Spinal cord (tissue), 10 donors: ENCODE data around the gene SPEN. TPM values are rescaled to one million over a fixed set of nuclear protein-coding genes. Genes with fewer than 3 reads are reported as not detected.

Experiments
- DNase-seq, 6 donors: peaks; one replicate each; pipeline versions ENCODE4 v3.0.0 to v3.0.0-alpha.2; 2013 to 2015; ENCODE audit warnings: low spot score in 6 of 6, low read depth in 4 of 6
- H3K27ac ChIP-seq: one replicate; pipeline ENCODE4 v1.5.1; 2013; ENCODE audit warnings: low read depth, low read length, control low read depth
- H3K27me3 ChIP-seq: one replicate; pipeline ENCODE4 v1.6.1; 2013; ENCODE audit warnings: low read length; ENCODE audit not compliant: control insufficient read depth, insufficient read depth
- H3K36me3 ChIP-seq: one replicate; pipeline ENCODE4 v1.6.1; 2013; ENCODE audit warnings: low read length; ENCODE audit not compliant: control insufficient read depth, insufficient read depth
- H3K4me1 ChIP-seq: one replicate; pipeline ENCODE4 v1.6.1; 2013; ENCODE audit warnings: low read length; ENCODE audit not compliant: control insufficient read depth, insufficient read depth
- H3K4me3 ChIP-seq: one replicate; pipeline ENCODE4 v1.5.1; 2013; ENCODE audit warnings: low read depth, low read length, control low read depth
- H3K9me3 ChIP-seq: one replicate; pipeline ENCODE4 v1.6.1; 2013; ENCODE audit warnings: low read length; ENCODE audit not compliant: control insufficient read depth, insufficient read depth
- WGBS: methylation state at CpG from one replicate; pipeline ENCODE4 v1.1.5; 2013; ENCODE audit warnings: missing lambda C conversion rate; ENCODE audit not compliant: insufficient coverage; 5-methylcytosine and 5-hydroxymethylcytosine counted together
- polyA plus RNA-seq, 2 donors: library from polyadenylated mRNA; unstranded; fragments of 120-200 nt; gene quantifications; one replicate each; pipeline ENCODE4 v1.2.1, GENCODE V29; 2013; ENCODE audit not compliant: insufficient read length in 2 of 2
- small RNA-seq: library from RNA; depleted of rRNA; stranded (forward); fragments of <200 nt; gene quantifications from one replicate; pipeline ENCODE3, GENCODE V24; 2014; ENCODE audit warnings: low replicate concordance
- total RNA-seq, 2 donors: library from RNA; depleted of rRNA in 1 of 2; stranded (reverse); fragments of 120-200 nt in 1 of 2; fragments of >200 nt in 1 of 2; gene quantifications; one replicate each; pipeline versions ENCODE4 v1.2.3 to v1.2.4, GENCODE V29; 2013 to 2014
- donor health status: healthy.

The SPEN gene
- total and polyA plus RNA-seq, 4 donors = 37.9 to 79.9 (median 66.8) TPM

DNA sequence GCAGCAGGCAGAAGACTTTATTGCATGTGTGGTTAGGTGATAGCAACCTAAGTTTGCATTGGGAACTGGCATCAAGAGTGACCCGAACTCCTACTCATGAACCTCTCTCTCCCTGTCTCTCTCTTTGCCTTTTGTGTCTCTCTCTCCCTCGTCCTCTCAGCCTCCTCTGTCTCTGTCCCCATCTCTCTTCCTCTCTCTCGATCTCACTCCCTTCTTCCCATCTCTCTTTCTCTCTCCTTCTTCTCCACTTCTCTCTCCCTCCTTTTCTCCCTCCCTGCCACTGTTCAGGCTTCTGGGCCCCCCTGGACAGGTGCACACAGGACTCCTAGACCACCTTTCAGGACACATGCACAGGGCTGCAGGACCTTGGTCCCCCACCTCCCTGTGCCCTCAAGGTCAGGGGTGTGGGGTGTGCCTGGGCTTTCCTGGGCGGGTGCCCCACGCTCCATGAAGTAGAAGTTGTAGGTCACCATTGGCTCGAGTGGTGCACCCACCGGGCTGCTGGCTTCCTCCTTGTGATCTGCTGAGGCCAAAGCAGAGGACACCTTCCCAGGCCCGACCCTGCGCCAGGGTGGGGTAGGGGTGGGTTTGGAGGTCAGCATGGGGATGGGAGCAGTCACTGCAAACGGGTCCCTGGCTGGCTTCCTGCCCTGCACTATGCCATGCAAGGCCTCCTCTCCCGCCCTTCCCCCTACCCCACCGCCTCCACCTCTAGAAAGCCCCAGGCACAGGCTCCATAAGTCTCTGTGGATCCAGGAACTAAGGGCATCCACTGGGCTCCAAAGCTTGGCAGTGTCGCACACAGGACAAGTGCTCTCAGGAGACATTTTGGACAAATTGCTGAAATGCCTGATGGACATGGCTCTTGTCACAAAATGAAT lies 141.6 kb downstream of the SPEN start:
- no peak for DNase-seq
- H3K27me3 ChIP-seq = no peaks in the 10 kb centered on the region
- no peaks in the 10 kb centered on the region for H3K36me3 ChIP-seq
- no peak overlapping the region for H3K27ac ChIP-seq
- H3K9me3 ChIP-seq = no peaks in the 10 kb centered on the region
- H3K4me1 ChIP-seq = no peaks in the 10 kb centered on the region
- WGBS = 89% methylated on average over 13 of the region's 13 CpGs
- no peak overlapping the region for H3K4me3 ChIP-seq

DNA sequence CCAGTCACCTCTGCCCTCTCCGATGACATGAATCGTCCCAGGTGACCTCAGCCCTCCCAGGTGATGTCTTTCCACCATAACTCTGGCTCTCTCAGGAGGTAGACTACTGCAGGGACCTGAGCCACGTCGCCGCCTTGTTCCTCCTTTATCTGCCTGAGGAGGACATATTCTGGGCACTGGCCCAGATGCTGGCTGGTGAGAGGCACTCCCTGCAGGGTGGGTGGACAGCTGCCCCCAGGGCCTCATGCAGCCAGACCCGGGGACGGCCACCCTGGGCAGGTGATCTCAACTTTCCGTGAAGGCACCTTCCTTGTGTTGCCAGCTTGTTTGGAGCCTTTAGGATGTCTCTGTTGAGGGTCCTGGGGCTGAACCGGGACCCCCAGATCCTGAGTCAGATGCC lies 142.3 kb downstream of the SPEN start:
- Histone ChIP-seq H3K27me3 (no peaks in the 10 kb centered on the region), H3K4me1 (no peaks in the 10 kb centered on the region), H3K27ac (no peak overlapping the region), H3K36me3 (no peaks in the 10 kb centered on the region), H3K4me3 (no peak overlapping the region), H3K9me3 (no peaks in the 10 kb centered on the region)
- DNase-seq = no peak
- WGBS = 76% methylated on average over 9 of the region's 9 CpGs

Small RNA genes within 50 kb of the gene (small RNA-seq; reads per million reads assigned to genes)
- not detected for gene AL034555.1
- gene AL355994.1 = not detected
- not detected for gene AL355994.5

Other genes starting within 250 kb of the SPEN start
- gene DDI2, start 230.2 kb upstream of the SPEN start, total RNA-seq = 10 to 100 TPM; 14.7 to 26.6 TPM
- gene DDI2, start 230.2 kb upstream of the SPEN start, polyA plus RNA-seq = 1 to 10 TPM; 9.5 to 9.6 TPM
- gene PLEKHM2, start 163.4 kb upstream of the SPEN start, total RNA-seq = 10 to 100 TPM; 27.5 to 35.4 TPM
- gene PLEKHM2, start 163.4 kb upstream of the SPEN start, polyA plus RNA-seq = 10 to 100 TPM; 66.8 TPM
- gene SLC25A34, start 111.4 kb upstream of the SPEN start, total RNA-seq = 1 to 10 TPM in 1 of 2 donors, under 1 TPM in 1; 0.59 to 3.1 TPM
- 1 to 10 TPM; 4.4 to 7.7 TPM for gene SLC25A34, start 111.4 kb upstream of the SPEN start, polyA plus RNA-seq
- gene TMEM82, start 105.2 kb upstream of the SPEN start, total RNA-seq = not detected
- gene TMEM82, start 105.2 kb upstream of the SPEN start, polyA plus RNA-seq = not detected
- 10 to 100 TPM in 1 of 2 donors, 1 to 10 TPM in 1; 9.3 to 18.6 TPM for gene FBLIM1, start 88.9 kb upstream of the SPEN start, total RNA-seq
- gene FBLIM1, start 88.9 kb upstream of the SPEN start, polyA plus RNA-seq = 10 to 100 TPM; 13.6 to 19.4 TPM
- gene UQCRHL, start 40.1 kb upstream of the SPEN start, total RNA-seq = 1 to 10 TPM; 3.3 to 8.4 TPM
- 1 to 10 TPM; 1.3 to 2.2 TPM for gene UQCRHL, start 40.1 kb upstream of the SPEN start, polyA plus RNA-seq
- 10 to 100 TPM; 16.7 to 37.5 TPM for gene ZBTB17, start 128.4 kb downstream of the SPEN start, total RNA-seq
- gene ZBTB17, start 128.4 kb downstream of the SPEN start, polyA plus RNA-seq = 10 to 100 TPM; 40.6 to 50.8 TPM
- gene SRARP, start 156.5 kb downstream of the SPEN start, total RNA-seq = 1 to 10 TPM in 1 of 2 donors, under 1 TPM in 1; 0.99 to 2.5 TPM
- 1 to 10 TPM; 1.7 to 1.8 TPM for gene SRARP, start 156.5 kb downstream of the SPEN start, polyA plus RNA-seq
- gene HSPB7, start 170.3 kb downstream of the SPEN start, total RNA-seq = 1 to 10 TPM; 1.4 to 1.6 TPM
- gene HSPB7, start 170.3 kb downstream of the SPEN start, polyA plus RNA-seq = 1 to 10 TPM; 2.6 to 2.7 TPM
- gene CLCNKA, start 174.3 kb downstream of the SPEN start, total RNA-seq = 1 to 10 TPM in 1 of 2 donors, under 1 TPM in 1; 0.10 to 1.8 TPM
- 1 to 10 TPM in 1 of 2 donors, not detected in 1; 1.0 TPM for gene CLCNKA, start 174.3 kb downstream of the SPEN start, polyA plus RNA-seq
- gene CLCNKB, start 196.1 kb downstream of the SPEN start, total RNA-seq = 1 to 10 TPM in 1 of 2 donors, under 1 TPM in 1; 0.40 to 1.9 TPM
- 1 to 10 TPM; 1.1 to 1.3 TPM for gene CLCNKB, start 196.1 kb downstream of the SPEN start, polyA plus RNA-seq
- 1 to 10 TPM; 1.9 to 2.8 TPM for gene FAM131C, start 225.9 kb downstream of the SPEN start, total RNA-seq
- gene FAM131C, start 225.9 kb downstream of the SPEN start, polyA plus RNA-seq = 10 to 100 TPM; 22.4 to 26.4 TPM